ENCODE results near the gene DTNA.

Gene DTNA

GRCh38 chr18:34805103-34805877 lies 95.2 kb downstream of the DTNA start:
- H3K4me3 ChIP-seq (ENCODE audit: low read depth, low read length): no peak overlapping the region
- TF ChIP-seq CTCF (IDR thresholded peaks at IDR 0.05; ENCODE audit: low read depth, low read length): no peak

DNA sequence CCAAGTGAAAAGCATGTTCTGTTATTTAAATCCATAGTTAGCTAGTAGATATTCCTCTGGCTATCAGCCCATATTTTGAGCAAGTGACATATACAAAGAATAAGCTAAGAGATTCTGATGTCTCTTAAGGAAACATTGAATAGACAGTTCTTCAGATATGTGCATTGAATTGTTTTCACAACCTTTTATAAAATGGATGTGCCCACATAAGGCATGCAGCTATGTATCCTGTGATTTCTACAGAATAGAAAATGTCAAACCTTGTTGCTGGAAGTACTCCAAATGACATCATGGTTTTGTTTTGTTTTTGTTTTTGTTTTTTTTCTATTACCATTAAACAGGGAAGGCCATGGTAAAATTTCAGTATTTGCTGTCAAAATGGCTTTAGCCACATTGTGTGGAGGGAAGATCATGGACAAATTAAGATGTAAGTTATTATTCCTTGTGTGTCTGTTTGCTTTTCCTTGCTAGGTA lies 95.8 kb downstream of the DTNA start:
- H3K4me3 ChIP-seq (ENCODE audit: low read depth, low read length): no peak overlapping the region
- TF ChIP-seq CTCF (IDR thresholded peaks at IDR 0.05; ENCODE audit: low read depth, low read length): no peak

DNA sequence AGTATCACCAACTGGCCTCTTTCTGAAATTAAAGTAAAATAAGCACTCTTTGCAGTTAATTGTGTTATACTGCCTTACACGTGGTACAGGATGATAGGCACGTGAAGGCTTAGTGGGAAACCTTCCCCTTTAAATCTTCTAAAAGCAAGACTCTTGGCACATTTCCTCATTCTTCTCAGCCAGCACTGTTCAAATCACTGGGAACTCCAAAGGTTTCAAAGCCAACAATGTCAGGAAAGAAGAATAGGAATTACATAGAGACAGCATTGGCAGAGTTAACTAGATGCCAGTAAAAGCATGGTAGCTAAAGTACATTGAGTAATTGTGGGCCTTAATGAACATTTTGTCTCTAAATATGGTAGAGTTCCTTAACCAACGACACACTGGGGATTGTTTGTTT lies 96.4 kb downstream of the DTNA start:
- TF ChIP-seq CTCF (IDR thresholded peaks at IDR 0.05; ENCODE audit: low read depth, low read length): no peak
- no peak overlapping the region for H3K4me3 ChIP-seq (ENCODE audit: low read depth, low read length)

- no peak overlapping the region for H3K4me3 ChIP-seq (ENCODE audit: low read depth, low read length)
- TF ChIP-seq CTCF (IDR thresholded peaks at IDR 0.05; ENCODE audit: low read depth, low read length): no peak
These were observed 97.2 kb downstream of the DTNA start for GRCh38 chr18:34807106-34807796.

GRCh38 chr18:34808389-34808788 lies 98.3 kb downstream of the DTNA start:
- no peak for TF ChIP-seq CTCF (IDR thresholded peaks at IDR 0.05; ENCODE audit: low read depth, low read length)
- no peak overlapping the region for H3K4me3 ChIP-seq (ENCODE audit: low read depth, low read length)

- no peak overlapping the region for H3K4me3 ChIP-seq (ENCODE audit: low read depth, low read length)
- peak; percentile 52 for TF ChIP-seq CTCF (IDR thresholded peaks at IDR 0.05; ENCODE audit: low read depth, low read length)
These were observed 99.5 kb downstream of the DTNA start for GRCh38 chr18:34809451-34810072.

DNA sequence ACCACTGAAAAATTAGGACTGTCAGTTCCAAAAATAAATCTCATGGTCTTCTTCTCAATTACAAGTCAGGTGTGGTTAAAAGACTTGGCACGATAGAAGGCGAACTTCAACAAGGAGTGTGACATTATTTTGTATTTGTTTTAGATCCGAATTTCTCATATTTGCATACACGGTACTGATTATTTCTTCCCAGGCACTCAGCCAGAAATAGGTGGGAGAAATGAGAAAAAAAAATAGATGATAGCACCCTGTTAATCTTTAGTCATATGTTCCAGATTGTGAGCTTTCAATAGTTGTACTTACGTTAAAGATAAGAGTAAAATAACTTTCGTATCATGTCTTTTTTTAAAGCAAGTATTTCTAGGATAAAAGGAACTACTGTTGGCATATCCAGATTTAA lies 106.1 kb downstream of the DTNA start:
- H3K4me3 ChIP-seq (ENCODE audit: low read depth, low read length): no peak overlapping the region
- no peak for TF ChIP-seq CTCF (IDR thresholded peaks at IDR 0.05; ENCODE audit: low read depth, low read length)

Measured in WI38 (cell line).